Panc1 (cell line): ENCODE measurements around the gene TPSB2. TPM values are rescaled to one million over a fixed set of nuclear protein-coding genes. Genes with fewer than 3 reads are reported as not detected.

Experiments used
- ATAC-seq: fragments of 200-7000 bp; cut with Tn5 transposase; 2 replicates; pipeline ENCODE4 v1.9.1; 2020; ENCODE audit warnings: mild to moderate bottlenecking, moderate library complexity
- BruUV-seq: library from RNA; stranded (reverse); fragments of 400-500 nt; replicated peaks from 2 replicates; lab custom pipeline; 2021; lab: Mats Ljungman, UMichigan
- CTCF ChIA-PET: fragments of 300-600 bp; sonication (Branson Sonifier 250); formaldehyde crosslinking; loops from one replicate; lab custom pipeline; 2022; ENCODE audit warnings: antibody characterized with exemption; lab: Charles Lee
- POLR2A ChIA-PET: fragments of 300-600 bp; sonication (Branson Sonifier 250); formaldehyde crosslinking; loops from one replicate; lab custom pipeline; 2022; ENCODE audit warnings: antibody characterized with exemption; lab: Charles Lee
- DNase-seq: peaks from one replicate; pipeline ENCODE4 v3.0.0-alpha.2; 2010; ENCODE audit warnings: low read depth, low spot score
- H3K27ac ChIP-seq: 2 replicates; pipeline ENCODE4 v1.5.1; 2011; ENCODE audit warnings: mild to moderate bottlenecking, low read length, inconsistent platforms
- H3K27me3 ChIP-seq: fragments of 200-500 bp; sonication (Bioruptor generic); 2 replicates; pipeline ENCODE4 v1.6.0; 2014; ENCODE audit warnings: low read length, inconsistent platforms; ENCODE audit not compliant: control insufficient read depth, insufficient read depth
- H3K36me3 ChIP-seq: fragments of 200-500 bp; sonication (Bioruptor generic); 2 replicates; pipeline ENCODE4 v1.5.1; 2014; ENCODE audit warnings: inconsistent platforms, mild to moderate bottlenecking, low read length, moderate library complexity; ENCODE audit not compliant: control insufficient read depth, insufficient read depth
- H3K4me1 ChIP-seq: 2 replicates; pipeline ENCODE4 v1.5.1; 2011; ENCODE audit warnings: inconsistent platforms, mild to moderate bottlenecking, low read length, moderate library complexity; ENCODE audit not compliant: control insufficient read depth, insufficient read depth
- H3K4me3 ChIP-seq, 2 experiments: 2 replicates each; pipeline ENCODE4 v1.5.1; 2011 to 2012; ENCODE audit warnings: low read depth in 2 of 2, low read length in 2 of 2, mild to moderate bottlenecking in 2 of 2, inconsistent platforms in 1 of 2, moderate library complexity in 1 of 2
- H3K9me3 ChIP-seq: fragments of 200-500 bp; sonication (Bioruptor generic); 2 replicates; pipeline ENCODE4 v1.5.1; 2014; ENCODE audit warnings: low read depth, mild to moderate bottlenecking, inconsistent platforms, low read length, moderate library complexity; ENCODE audit not compliant: control insufficient read depth, insufficient read depth
- POLR2AphosphoS5 ChIP-seq: IDR thresholded peaks from 2 replicates; pipeline ENCODE4 v1.6.1; 2012; ENCODE audit warnings: mild to moderate bottlenecking, low read depth, low read length, moderate library complexity
- SIN3A ChIP-seq: IDR thresholded peaks from 2 replicates; pipeline ENCODE4 v1.6.1; 2012; ENCODE audit warnings: low read depth, mild to moderate bottlenecking, low read length, moderate library complexity, borderline replicate concordance; ENCODE audit not compliant: insufficient read depth
- TCF7L2 ChIP-seq: IDR thresholded peaks from 2 replicates; pipeline ENCODE4 v1.6.1; 2011; ENCODE audit warnings: mild to moderate bottlenecking, low read depth, low read length, inconsistent platforms
- in situ Hi-C: cut with HindIII; loops from 2 replicates; pipeline ENCODE4 v1.10.0; 2016; ENCODE audit warnings: low sequenced_read_pairs, low pct_unique_long_range_greater_than_20kb
- intact Hi-C: fragments of 100-400 bp; cut with micrococcal nuclease; formaldehyde crosslinking; loops from one replicate; pipeline ENCODE4 v1.10.0; 2022; ENCODE audit not compliant: unreplicated experiment
- total RNA-seq: library from RNA; stranded (reverse); gene quantifications from one replicate; pipeline ENCODE4 v1.2.1, GENCODE V29; 2021; ENCODE audit not compliant: unreplicated experiment
- TF ChIP-seq, protein P1 (sequence below): fragments of 450-650 bp; IDR thresholded peaks from 2 replicates; pipeline ENCODE4 v1.5.1; 2017; ENCODE audit warnings: mild to moderate bottlenecking
- TF ChIP-seq, protein P2 (sequence below), 2 experiments: IDR thresholded peaks; 2 replicates each; pipeline ENCODE4 v1.6.1; 2011 to 2012; ENCODE audit warnings: low read depth in 2 of 2, control low read depth in 1 of 2, low read length in 1 of 2, mild to moderate bottlenecking in 1 of 2, moderate library complexity in 1 of 2; ENCODE audit not compliant: insufficient read depth in 1 of 2

TPSB2 gene
- total RNA-seq, 1 experiment from 2014 or later, result 0.57 TPM

GRCh38 chr16:1275791-1276579 lies 46.0 kb upstream of the TPSB2 start:
- BruUV-seq, result no TSS peak
- intact Hi-C loops, result no loop called here

GRCh38 chr16:1274767-1275166 lies 44.8 kb upstream of the TPSB2 start:
- intact Hi-C loops, result no loop called here
- ChIA-PET POLR2A (no interaction called here), CTCF (no interaction called here)
- Histone ChIP-seq H3K4me1 (peaks cover 9% of the 10 kb centered on the region), H3K36me3 (no peaks in the 10 kb centered on the region), H3K4me3 (no peak overlapping the region), H3K27ac (no peak overlapping the region), H3K9me3 (no peaks in the 10 kb centered on the region), H3K27me3 (no peaks in the 10 kb centered on the region)
- DNase-seq, result no peak
- no peak for ATAC-seq
- no TSS peak for BruUV-seq
- in situ Hi-C loops, result no loop called here
- no peak for TF ChIP-seq POLR2AphosphoS5
- TF ChIP-seq, protein P1, sequence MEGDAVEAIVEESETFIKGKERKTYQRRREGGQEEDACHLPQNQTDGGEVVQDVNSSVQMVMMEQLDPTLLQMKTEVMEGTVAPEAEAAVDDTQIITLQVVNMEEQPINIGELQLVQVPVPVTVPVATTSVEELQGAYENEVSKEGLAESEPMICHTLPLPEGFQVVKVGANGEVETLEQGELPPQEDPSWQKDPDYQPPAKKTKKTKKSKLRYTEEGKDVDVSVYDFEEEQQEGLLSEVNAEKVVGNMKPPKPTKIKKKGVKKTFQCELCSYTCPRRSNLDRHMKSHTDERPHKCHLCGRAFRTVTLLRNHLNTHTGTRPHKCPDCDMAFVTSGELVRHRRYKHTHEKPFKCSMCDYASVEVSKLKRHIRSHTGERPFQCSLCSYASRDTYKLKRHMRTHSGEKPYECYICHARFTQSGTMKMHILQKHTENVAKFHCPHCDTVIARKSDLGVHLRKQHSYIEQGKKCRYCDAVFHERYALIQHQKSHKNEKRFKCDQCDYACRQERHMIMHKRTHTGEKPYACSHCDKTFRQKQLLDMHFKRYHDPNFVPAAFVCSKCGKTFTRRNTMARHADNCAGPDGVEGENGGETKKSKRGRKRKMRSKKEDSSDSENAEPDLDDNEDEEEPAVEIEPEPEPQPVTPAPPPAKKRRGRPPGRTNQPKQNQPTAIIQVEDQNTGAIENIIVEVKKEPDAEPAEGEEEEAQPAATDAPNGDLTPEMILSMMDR, result no peak

More at GRCh38 chr16:1275791-1276579, 46.0 kb upstream of the TPSB2 start:
- DNase-seq (no peak), ATAC-seq (no peak)
- Histone ChIP-seq H3K9me3 (no peaks in the 10 kb centered on the region), H3K27me3 (no peaks in the 10 kb centered on the region), H3K4me1 (peaks cover 9% of the 10 kb centered on the region), H3K4me3 (no peak overlapping the region), H3K36me3 (no peaks in the 10 kb centered on the region), H3K27ac (no peak overlapping the region)
- in situ Hi-C loops, result no loop called here
- ChIA-PET POLR2A (no interaction called here), CTCF (interaction anchor here (0.5 kb wide), 1 partner anchor 42 kb away, joined by 8 read pairs; no protein-coding TSS in a partner anchor)
- no peak for TF ChIP-seq SIN3A
- TF ChIP-seq, protein P2, sequence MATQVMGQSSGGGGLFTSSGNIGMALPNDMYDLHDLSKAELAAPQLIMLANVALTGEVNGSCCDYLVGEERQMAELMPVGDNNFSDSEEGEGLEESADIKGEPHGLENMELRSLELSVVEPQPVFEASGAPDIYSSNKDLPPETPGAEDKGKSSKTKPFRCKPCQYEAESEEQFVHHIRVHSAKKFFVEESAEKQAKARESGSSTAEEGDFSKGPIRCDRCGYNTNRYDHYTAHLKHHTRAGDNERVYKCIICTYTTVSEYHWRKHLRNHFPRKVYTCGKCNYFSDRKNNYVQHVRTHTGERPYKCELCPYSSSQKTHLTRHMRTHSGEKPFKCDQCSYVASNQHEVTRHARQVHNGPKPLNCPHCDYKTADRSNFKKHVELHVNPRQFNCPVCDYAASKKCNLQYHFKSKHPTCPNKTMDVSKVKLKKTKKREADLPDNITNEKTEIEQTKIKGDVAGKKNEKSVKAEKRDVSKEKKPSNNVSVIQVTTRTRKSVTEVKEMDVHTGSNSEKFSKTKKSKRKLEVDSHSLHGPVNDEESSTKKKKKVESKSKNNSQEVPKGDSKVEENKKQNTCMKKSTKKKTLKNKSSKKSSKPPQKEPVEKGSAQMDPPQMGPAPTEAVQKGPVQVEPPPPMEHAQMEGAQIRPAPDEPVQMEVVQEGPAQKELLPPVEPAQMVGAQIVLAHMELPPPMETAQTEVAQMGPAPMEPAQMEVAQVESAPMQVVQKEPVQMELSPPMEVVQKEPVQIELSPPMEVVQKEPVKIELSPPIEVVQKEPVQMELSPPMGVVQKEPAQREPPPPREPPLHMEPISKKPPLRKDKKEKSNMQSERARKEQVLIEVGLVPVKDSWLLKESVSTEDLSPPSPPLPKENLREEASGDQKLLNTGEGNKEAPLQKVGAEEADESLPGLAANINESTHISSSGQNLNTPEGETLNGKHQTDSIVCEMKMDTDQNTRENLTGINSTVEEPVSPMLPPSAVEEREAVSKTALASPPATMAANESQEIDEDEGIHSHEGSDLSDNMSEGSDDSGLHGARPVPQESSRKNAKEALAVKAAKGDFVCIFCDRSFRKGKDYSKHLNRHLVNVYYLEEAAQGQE (IDR thresholded peaks at IDR 0.05; ENCODE audit: insufficient read depth in 1 of 2, low read depth in 2 of 2, low read length in 1 of 2), result no peak
- TF ChIP-seq, protein P1, result no peak
- no peak for TF ChIP-seq TCF7L2
- no peak for TF ChIP-seq POLR2AphosphoS5
